Measurements from ENCODE around the gene UBA5. TPM values are rescaled to one million over a fixed set of nuclear protein-coding genes. Genes with fewer than 3 reads are reported as not detected.

Gene UBA5
- total and polyA plus RNA-seq, 2 of the 13 experiments (the other 11 are each of a cell fraction or from before 2014, with no cell fraction given), result 30.2 to 46.8 TPM

DNA sequence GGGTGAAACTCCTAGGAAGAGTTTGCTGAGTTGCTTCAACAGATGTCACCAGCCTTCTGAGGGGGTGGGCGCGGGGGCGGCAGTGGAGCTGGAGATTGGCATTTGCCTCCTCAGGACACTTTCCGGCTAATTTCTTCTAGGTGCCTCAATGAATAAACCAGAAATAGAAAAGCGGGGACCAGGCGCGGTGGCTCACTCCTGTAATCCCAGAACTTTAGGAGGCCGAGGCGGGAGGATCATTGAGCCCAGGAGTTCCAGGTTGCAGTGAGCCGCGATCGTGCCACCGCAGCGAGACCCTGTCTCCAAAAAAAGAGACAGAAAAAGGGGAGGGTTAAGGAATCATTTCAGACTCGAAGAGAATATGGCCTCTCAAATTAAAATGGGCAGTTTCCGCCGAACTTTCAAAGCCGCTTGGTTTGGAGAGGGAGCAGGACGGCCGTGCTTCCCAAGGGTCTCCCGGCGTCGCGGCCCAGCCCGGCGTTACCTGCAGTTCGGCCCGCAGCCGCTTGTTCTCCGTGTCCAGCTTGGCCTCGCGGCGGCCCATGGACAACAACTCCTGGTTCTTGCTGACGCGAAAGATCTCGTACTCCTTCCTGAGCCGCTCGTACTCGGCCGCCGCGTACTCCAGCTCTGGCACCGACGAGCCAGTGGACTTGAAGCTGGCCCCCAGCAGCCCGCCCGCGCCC, 61.5 kb downstream of the UBA5 start (continued):
- TF ChIP-seq RFXAP (CRISPR knock-in tag; IDR thresholded peaks at IDR 0.05; ENCODE audit: borderline replicate concordance) (no peak), ZNF839 (CRISPR knock-in tag; IDR thresholded peaks at IDR 0.05; ENCODE audit: borderline replicate concordance) (no peak; the same call in 1 of the 2 replicates), ZNF772 (CRISPR knock-in tag; IDR thresholded peaks at IDR 0.05) (no peak), KDM2A (CRISPR knock-in tag; IDR thresholded peaks at IDR 0.05; ENCODE audit: borderline replicate concordance, low read depth) (peak; percentile 31; the same call in 1 of the 2 replicates), ZNF101 (CRISPR knock-in tag; IDR thresholded peaks at IDR 0.05; ENCODE audit: borderline replicate concordance, low read depth) (no peak), ZNF251 (CRISPR knock-in tag; IDR thresholded peaks at IDR 0.05) (no peak), DNMT3B (CRISPR knock-in tag; conservative IDR thresholded peaks at IDR 0.05) (no peak), HOXA5 (CRISPR knock-in tag; IDR thresholded peaks at IDR 0.05) (peak; percentile 16; the same call in 1 of the 2 replicates)
- TF ChIP-seq, protein P1, sequence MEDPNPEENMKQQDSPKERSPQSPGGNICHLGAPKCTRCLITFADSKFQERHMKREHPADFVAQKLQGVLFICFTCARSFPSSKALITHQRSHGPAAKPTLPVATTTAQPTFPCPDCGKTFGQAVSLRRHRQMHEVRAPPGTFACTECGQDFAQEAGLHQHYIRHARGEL (CRISPR knock-in tag; IDR thresholded peaks at IDR 0.05), result no peak
- TF ChIP-seq, protein P2, sequence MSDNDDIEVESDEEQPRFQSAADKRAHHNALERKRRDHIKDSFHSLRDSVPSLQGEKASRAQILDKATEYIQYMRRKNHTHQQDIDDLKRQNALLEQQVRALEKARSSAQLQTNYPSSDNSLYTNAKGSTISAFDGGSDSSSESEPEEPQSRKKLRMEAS (IDR thresholded peaks at IDR 0.05), result peak; percentile 11; the same call in 1 of the 2 replicates
- TF ChIP-seq, protein P3, sequence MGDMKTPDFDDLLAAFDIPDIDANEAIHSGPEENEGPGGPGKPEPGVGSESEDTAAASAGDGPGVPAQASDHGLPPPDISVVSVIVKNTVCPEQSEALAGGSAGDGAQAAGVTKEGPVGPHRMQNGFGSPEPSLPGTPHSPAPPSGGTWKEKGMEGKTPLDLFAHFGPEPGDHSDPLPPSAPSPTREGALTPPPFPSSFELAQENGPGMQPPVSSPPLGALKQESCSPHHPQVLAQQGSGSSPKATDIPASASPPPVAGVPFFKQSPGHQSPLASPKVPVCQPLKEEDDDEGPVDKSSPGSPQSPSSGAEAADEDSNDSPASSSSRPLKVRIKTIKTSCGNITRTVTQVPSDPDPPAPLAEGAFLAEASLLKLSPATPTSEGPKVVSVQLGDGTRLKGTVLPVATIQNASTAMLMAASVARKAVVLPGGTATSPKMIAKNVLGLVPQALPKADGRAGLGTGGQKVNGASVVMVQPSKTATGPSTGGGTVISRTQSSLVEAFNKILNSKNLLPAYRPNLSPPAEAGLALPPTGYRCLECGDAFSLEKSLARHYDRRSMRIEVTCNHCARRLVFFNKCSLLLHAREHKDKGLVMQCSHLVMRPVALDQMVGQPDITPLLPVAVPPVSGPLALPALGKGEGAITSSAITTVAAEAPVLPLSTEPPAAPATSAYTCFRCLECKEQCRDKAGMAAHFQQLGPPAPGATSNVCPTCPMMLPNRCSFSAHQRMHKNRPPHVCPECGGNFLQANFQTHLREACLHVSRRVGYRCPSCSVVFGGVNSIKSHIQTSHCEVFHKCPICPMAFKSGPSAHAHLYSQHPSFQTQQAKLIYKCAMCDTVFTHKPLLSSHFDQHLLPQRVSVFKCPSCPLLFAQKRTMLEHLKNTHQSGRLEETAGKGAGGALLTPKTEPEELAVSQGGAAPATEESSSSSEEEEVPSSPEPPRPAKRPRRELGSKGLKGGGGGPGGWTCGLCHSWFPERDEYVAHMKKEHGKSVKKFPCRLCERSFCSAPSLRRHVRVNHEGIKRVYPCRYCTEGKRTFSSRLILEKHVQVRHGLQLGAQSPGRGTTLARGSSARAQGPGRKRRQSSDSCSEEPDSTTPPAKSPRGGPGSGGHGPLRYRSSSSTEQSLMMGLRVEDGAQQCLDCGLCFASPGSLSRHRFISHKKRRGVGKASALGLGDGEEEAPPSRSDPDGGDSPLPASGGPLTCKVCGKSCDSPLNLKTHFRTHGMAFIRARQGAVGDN (CRISPR knock-in tag; IDR thresholded peaks at IDR 0.05), result peak; percentile 71
- TF ChIP-seq, protein P4, sequence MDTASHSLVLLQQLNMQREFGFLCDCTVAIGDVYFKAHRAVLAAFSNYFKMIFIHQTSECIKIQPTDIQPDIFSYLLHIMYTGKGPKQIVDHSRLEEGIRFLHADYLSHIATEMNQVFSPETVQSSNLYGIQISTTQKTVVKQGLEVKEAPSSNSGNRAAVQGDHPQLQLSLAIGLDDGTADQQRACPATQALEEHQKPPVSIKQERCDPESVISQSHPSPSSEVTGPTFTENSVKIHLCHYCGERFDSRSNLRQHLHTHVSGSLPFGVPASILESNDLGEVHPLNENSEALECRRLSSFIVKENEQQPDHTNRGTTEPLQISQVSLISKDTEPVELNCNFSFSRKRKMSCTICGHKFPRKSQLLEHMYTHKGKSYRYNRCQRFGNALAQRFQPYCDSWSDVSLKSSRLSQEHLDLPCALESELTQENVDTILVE (CRISPR knock-in tag; IDR thresholded peaks at IDR 0.05), result no peak
- TF ChIP-seq, protein P5, sequence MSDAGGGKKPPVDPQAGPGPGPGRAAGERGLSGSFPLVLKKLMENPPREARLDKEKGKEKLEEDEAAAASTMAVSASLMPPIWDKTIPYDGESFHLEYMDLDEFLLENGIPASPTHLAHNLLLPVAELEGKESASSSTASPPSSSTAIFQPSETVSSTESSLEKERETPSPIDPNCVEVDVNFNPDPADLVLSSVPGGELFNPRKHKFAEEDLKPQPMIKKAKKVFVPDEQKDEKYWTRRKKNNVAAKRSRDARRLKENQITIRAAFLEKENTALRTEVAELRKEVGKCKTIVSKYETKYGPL (CRISPR knock-in tag; IDR thresholded peaks at IDR 0.05), result no peak
- TF ChIP-seq, protein P6, sequence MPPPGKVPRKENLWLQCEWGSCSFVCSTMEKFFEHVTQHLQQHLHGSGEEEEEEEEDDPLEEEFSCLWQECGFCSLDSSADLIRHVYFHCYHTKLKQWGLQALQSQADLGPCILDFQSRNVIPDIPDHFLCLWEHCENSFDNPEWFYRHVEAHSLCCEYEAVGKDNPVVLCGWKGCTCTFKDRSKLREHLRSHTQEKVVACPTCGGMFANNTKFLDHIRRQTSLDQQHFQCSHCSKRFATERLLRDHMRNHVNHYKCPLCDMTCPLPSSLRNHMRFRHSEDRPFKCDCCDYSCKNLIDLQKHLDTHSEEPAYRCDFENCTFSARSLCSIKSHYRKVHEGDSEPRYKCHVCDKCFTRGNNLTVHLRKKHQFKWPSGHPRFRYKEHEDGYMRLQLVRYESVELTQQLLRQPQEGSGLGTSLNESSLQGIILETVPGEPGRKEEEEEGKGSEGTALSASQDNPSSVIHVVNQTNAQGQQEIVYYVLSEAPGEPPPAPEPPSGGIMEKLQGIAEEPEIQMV (CRISPR knock-in tag; IDR thresholded peaks at IDR 0.05; ENCODE audit: low read depth), result peak; percentile 56; the same call in 1 of the 2 replicates
- TF ChIP-seq, protein P7, sequence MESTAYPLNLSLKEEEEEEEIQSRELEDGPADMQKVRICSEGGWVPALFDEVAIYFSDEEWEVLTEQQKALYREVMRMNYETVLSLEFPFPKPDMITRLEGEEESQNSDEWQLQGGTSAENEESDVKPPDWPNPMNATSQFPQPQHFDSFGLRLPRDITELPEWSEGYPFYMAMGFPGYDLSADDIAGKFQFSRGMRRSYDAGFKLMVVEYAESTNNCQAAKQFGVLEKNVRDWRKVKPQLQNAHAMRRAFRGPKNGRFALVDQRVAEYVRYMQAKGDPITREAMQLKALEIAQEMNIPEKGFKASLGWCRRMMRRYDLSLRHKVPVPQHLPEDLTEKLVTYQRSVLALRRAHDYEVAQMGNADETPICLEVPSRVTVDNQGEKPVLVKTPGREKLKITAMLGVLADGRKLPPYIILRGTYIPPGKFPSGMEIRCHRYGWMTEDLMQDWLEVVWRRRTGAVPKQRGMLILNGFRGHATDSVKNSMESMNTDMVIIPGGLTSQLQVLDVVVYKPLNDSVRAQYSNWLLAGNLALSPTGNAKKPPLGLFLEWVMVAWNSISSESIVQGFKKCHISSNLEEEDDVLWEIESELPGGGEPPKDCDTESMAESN (CRISPR knock-in tag; conservative IDR thresholded peaks at IDR 0.05), result 0 out of 2 replicates have a peak, but pooled peaks have one; percentile 3
- TF ChIP-seq, protein P8, sequence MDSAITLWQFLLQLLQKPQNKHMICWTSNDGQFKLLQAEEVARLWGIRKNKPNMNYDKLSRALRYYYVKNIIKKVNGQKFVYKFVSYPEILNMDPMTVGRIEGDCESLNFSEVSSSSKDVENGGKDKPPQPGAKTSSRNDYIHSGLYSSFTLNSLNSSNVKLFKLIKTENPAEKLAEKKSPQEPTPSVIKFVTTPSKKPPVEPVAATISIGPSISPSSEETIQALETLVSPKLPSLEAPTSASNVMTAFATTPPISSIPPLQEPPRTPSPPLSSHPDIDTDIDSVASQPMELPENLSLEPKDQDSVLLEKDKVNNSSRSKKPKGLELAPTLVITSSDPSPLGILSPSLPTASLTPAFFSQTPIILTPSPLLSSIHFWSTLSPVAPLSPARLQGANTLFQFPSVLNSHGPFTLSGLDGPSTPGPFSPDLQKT (CRISPR knock-in tag; IDR thresholded peaks at IDR 0.05; ENCODE audit: borderline replicate concordance), result no peak

All from HepG2 (cell line).